H1 (cell line): Measurements from ENCODE around the gene PLEKHM3. TPM values are rescaled to one million over a fixed set of nuclear protein-coding genes. Genes with fewer than 3 reads are reported as not detected.

Source experiments
- CTCF ChIA-PET: fragments of 300-600 bp; sonication (Branson Sonifier 250); formaldehyde crosslinking; loops from one replicate; lab custom pipeline; 2021; ENCODE audit not compliant: partially characterized antibody; lab: Charles Lee
- POLR2A ChIA-PET: fragments of 300-600 bp; sonication (Branson Sonifier 250); formaldehyde crosslinking; loops from one replicate; lab custom pipeline; 2021; ENCODE audit warnings: inconsistent platforms; ENCODE audit not compliant: partially characterized antibody; lab: Charles Lee
- DNase-seq, 2 experiments: peaks; one replicate each; pipeline versions ENCODE4 v3.0.0 to v3.0.0-alpha.2; 2010 to 2022; ENCODE audit warnings: low spot score in 2 of 2, low read depth in 1 of 2, mixed read lengths in 1 of 2
- FAIRE-seq: peaks from 2 replicates; lab custom pipeline; 2011; peaks lifted over from hg19 to GRCh38; lab: Jason Lieb, UNC
- H2AFZ ChIP-seq: 2 replicates; pipeline ENCODE4 v1.8.1; 2012; ENCODE audit warnings: low read length, inconsistent platforms
- H2AK5ac ChIP-seq: 2 replicates; pipeline ENCODE4 v1.6.1; 2013; ENCODE audit warnings: low read depth, low read length
- H2BK120ac ChIP-seq: replicated peaks from 2 replicates; pipeline ENCODE3; 2013; ENCODE audit warnings: low read depth, low read length, inconsistent platforms
- H2BK12ac ChIP-seq: 2 replicates; pipeline ENCODE4 v1.6.1; 2013; ENCODE audit warnings: low read depth, low read length
- H2BK15ac ChIP-seq: 2 replicates; pipeline ENCODE4 v1.6.1; 2013; ENCODE audit warnings: low read length
- H2BK20ac ChIP-seq: 2 replicates; pipeline ENCODE4 v1.6.1; 2013; ENCODE audit warnings: low read length
- H2BK5ac ChIP-seq: 2 replicates; pipeline ENCODE4 v1.6.1; 2013; ENCODE audit warnings: low read depth, low read length
- H3K14ac ChIP-seq: 2 replicates; pipeline ENCODE4 v1.6.1; 2013; ENCODE audit warnings: inconsistent platforms; ENCODE audit not compliant: insufficient read length
- H3K18ac ChIP-seq: 2 replicates; pipeline ENCODE4 v1.6.1; 2013; ENCODE audit warnings: low read length; ENCODE audit errors: extremely low read depth
- H3K23ac ChIP-seq: 2 replicates; pipeline ENCODE4 v1.6.1; 2013; ENCODE audit warnings: inconsistent platforms; ENCODE audit not compliant: insufficient read length
- H3K23me2 ChIP-seq: 2 replicates; pipeline ENCODE4 v1.6.1; 2013; ENCODE audit warnings: low read depth, low read length
- H3K27ac ChIP-seq: 2 replicates; pipeline ENCODE4 v1.6.1; 2011; ENCODE audit warnings: low read depth, low read length, inconsistent platforms
- H3K27me3 ChIP-seq, 4 experiments: replicated peaks in 1 of 4; 1 replicate in 1 of 4; 2 replicates in 3 of 4; pipeline versions ENCODE4 v1.6.1 to v1.8.1; 2011 to 2013; ENCODE audit warnings: low read length in 3 of 4, mild to moderate bottlenecking in 3 of 4, inconsistent platforms in 2 of 4, mixed read lengths in 2 of 4, moderate library complexity in 1 of 4; ENCODE audit not compliant: control insufficient read depth in 3 of 4, insufficient read depth in 3 of 4; ENCODE audit errors: extremely low read depth in 1 of 4
- H3K36me3 ChIP-seq, 4 experiments: 2 replicates each; pipeline versions ENCODE4 v1.6.1 to v1.8.1; 2011 to 2013; ENCODE audit warnings: mild to moderate bottlenecking in 4 of 4, low read length in 3 of 4, moderate library complexity in 2 of 4, control low read depth in 1 of 4, inconsistent platforms in 1 of 4; ENCODE audit not compliant: insufficient read depth in 4 of 4, control insufficient read depth in 2 of 4
- H3K4ac ChIP-seq: replicated peaks from 2 replicates; pipeline ENCODE3; 2013; ENCODE audit warnings: low read length, low read depth, mixed read lengths, inconsistent platforms; ENCODE audit not compliant: insufficient read length
- H3K4me1 ChIP-seq, 4 experiments: replicated peaks in 1 of 4; 1 replicate in 1 of 4; 2 replicates in 3 of 4; pipeline versions ENCODE4 v1.6.1 to v1.8.1; 2011 to 2013; ENCODE audit warnings: low read length in 3 of 4, inconsistent platforms in 2 of 4, mixed read lengths in 1 of 4; ENCODE audit not compliant: insufficient read depth in 4 of 4, control insufficient read depth in 3 of 4
- H3K4me2 ChIP-seq, 2 experiments: 2 replicates each; pipeline versions ENCODE4 v1.6.1 to v1.8.1; 2011 to 2013; ENCODE audit warnings: low read depth in 2 of 2, low read length in 2 of 2, control low read depth in 1 of 2, inconsistent platforms in 1 of 2, mild to moderate bottlenecking in 1 of 2; ENCODE audit not compliant: insufficient read depth in 1 of 2
- H3K4me3 ChIP-seq, 4 experiments: fragments of 200-600, 300-600 bp in 1 of 4; sonication (generic), shearing (Covaris generic), sonication (Bioruptor Twin) in 1 of 4; 2 replicates each; pipeline versions ENCODE4 v1.5.1 to v1.8.1; 2011 to 2016; ENCODE audit warnings: low read length in 4 of 4, low read depth in 3 of 4, control low read depth in 2 of 4, inconsistent platforms in 2 of 4, mild to moderate bottlenecking in 2 of 4, mixed read lengths in 1 of 4, moderate library complexity in 1 of 4; ENCODE audit not compliant: insufficient read depth in 2 of 4; ENCODE audit errors: extremely low read depth in 1 of 4
- H3K56ac ChIP-seq: replicated peaks from 2 replicates; pipeline ENCODE3; 2013; ENCODE audit warnings: low read depth, mild to moderate bottlenecking, mixed read lengths, low read length, inconsistent platforms; ENCODE audit not compliant: insufficient read length
- H3K79me1 ChIP-seq: 2 replicates; pipeline ENCODE4 v1.6.1; 2013; ENCODE audit warnings: low read depth, low read length, control low read depth
- H3K79me2 ChIP-seq, 2 experiments: 2 replicates each; pipeline versions ENCODE4 v1.6.1 to v1.8.1; 2012 to 2013; ENCODE audit warnings: low read length in 2 of 2, mild to moderate bottlenecking in 2 of 2, inconsistent platforms in 1 of 2; ENCODE audit not compliant: insufficient read depth in 2 of 2, control insufficient read depth in 1 of 2
- H3K9ac ChIP-seq, 4 experiments: replicated peaks in 1 of 4; 1 replicate in 1 of 4; 2 replicates in 3 of 4; pipeline versions ENCODE4 v1.6.1 to v1.8.1; 2011 to 2013; ENCODE audit warnings: low read depth in 3 of 4, low read length in 3 of 4, control low read depth in 2 of 4, mild to moderate bottlenecking in 2 of 4, moderate library complexity in 2 of 4, inconsistent platforms in 1 of 4; ENCODE audit errors: extremely low read depth in 1 of 4
- H3K9me3 ChIP-seq, 2 experiments: 2 replicates each; pipeline versions ENCODE4 v1.6.1 to v1.8.1; 2012 to 2013; ENCODE audit warnings: mild to moderate bottlenecking in 2 of 2, moderate library complexity in 2 of 2, control low read depth in 1 of 2, inconsistent platforms in 1 of 2, low read depth in 1 of 2, low read length in 1 of 2, mixed read lengths in 1 of 2; ENCODE audit not compliant: insufficient read depth in 2 of 2
- H4K20me1 ChIP-seq, 2 experiments: replicated peaks in 1 of 2; 2 replicates each; pipeline versions ENCODE3 to v1.8.1; 2011 to 2013; ENCODE audit warnings: inconsistent platforms in 2 of 2, low read length in 2 of 2, mild to moderate bottlenecking in 1 of 2; ENCODE audit not compliant: insufficient read depth in 2 of 2, control insufficient read depth in 1 of 2
- H4K5ac ChIP-seq: 2 replicates; pipeline ENCODE4 v1.6.1; 2013; ENCODE audit warnings: low read length, low read depth, mixed read lengths, inconsistent platforms; ENCODE audit not compliant: insufficient read length
- H4K8ac ChIP-seq: 2 replicates; pipeline ENCODE4 v1.8.0; 2013; ENCODE audit warnings: mild to moderate bottlenecking, moderate library complexity, low read length, inconsistent platforms; ENCODE audit not compliant: insufficient read depth; ENCODE audit errors: extremely low read depth
- H4K91ac ChIP-seq: replicated peaks from 2 replicates; pipeline ENCODE3; 2013; ENCODE audit warnings: low read length, mixed read lengths, inconsistent platforms; ENCODE audit not compliant: insufficient read length
- MAX ChIP-seq: IDR thresholded peaks from 2 replicates; pipeline ENCODE4 v1.6.1; 2012; ENCODE audit warnings: inconsistent platforms
- WGBS, 2 experiments: shearing (Covaris generic) in 1 of 2; methylation state at CpG; one replicate each; pipeline versions ENCODE4 v1.1.6 to v1.1.7; 2013 to 2015; ENCODE audit warnings: low lambda C conversion rate in 2 of 2, mixed read lengths in 2 of 2, inconsistent platforms in 1 of 2, low coverage in 1 of 2, missing lambda C conversion rate in 1 of 2; ENCODE audit not compliant: insufficient replicate concordance in 2 of 2, insufficient coverage in 1 of 2, insufficient read length in 1 of 2; ENCODE audit errors: extremely low coverage in 1 of 2, missing lambda C conversion rate in 1 of 2; 5-methylcytosine and 5-hydroxymethylcytosine counted together
- polyA plus RNA-seq, 7 experiments: library from polyadenylated mRNA; depleted of rRNA in 3 of 7; stranded (reverse) in 5 of 7; unstranded in 2 of 7; fragments of >200 nt in 5 of 7; fragments of 200-250 nt in 2 of 7; gene quantifications; 1 replicate in 5 of 7; 2 replicates in 1 of 7; 4 replicates in 1 of 7; pipeline versions ENCODE4 v1.2.1 to v1.2.3, GENCODE V29; 2011 to 2013; ENCODE audit warnings: missing spikeins in 2 of 7, mixed read lengths in 2 of 7
- total RNA-seq: library from RNA; stranded (reverse); fragmentation: NEBNext Ultra II Directional; extraction: Animal tissue kit (Norgen Biotek cat#: 25700); gene quantifications from 2 replicates; pipeline ENCODE4 v1.2.1, GENCODE V29; 2021

PLEKHM3 gene
- total and polyA plus RNA-seq, 2 of the 8 experiments (the other 6 are each of a cell fraction or from before 2014, with no cell fraction given), result 2.3 to 5.8 TPM

DNA sequence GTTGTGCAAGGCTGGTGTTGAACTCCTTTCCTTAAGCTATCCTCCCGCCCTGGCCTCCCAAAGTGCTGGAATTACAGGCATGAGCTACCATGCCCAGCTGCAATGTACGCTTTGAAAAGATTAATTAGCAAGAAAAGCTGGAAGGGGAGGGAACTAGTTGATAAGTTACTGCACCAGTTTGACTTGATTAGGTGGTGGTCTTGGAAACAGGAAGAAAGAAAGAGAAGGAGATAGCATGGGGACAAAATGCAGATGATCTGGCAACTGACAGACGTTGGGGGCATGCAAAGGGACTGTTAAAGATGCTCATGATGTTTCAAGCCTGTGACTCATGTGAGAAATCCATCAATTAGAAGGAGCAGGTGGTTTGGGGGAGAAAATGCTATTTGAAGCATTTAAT lies 68.6 kb downstream of the PLEKHM3 start:
- peaks cover 2 to 4% of the 10 kb centered on the region in 2 experiments; a peak in 3 of 4 replicates for H3K9me3 ChIP-seq
- peaks cover 0 to 7% (median 2%) of the 10 kb centered on the region in 4 experiments; a peak in 4 of 7 replicates for H3K4me1 ChIP-seq
- no peak overlapping the region for H3K23ac ChIP-seq
- POLR2A ChIA-PET, result no interaction called here
- H3K56ac ChIP-seq, result no peak overlapping the region
- CTCF ChIA-PET, result interaction anchor here (1.4 to 1.9 kb wide), 2 partner anchors 10 to 20 kb away, joined by 4 to 8 read pairs; no protein-coding TSS in a partner anchor
- 0 out of 2 replicates have a peak overlapping the region, but pooled peaks have one; percentile 22 for H2BK15ac ChIP-seq
- H3K79me1 ChIP-seq, result no peaks in the 10 kb centered on the region
- no peak overlapping the region for H4K91ac ChIP-seq
- no peak overlapping the region for H3K4ac ChIP-seq
- no peak overlapping the region for H2BK5ac ChIP-seq
- H3K9ac ChIP-seq, result no peak overlapping the region
- H4K5ac ChIP-seq, result no peak overlapping the region
- H3K23me2 ChIP-seq, result no peaks in the 10 kb centered on the region
- no peak overlapping the region for H3K14ac ChIP-seq
- no peak for TF ChIP-seq MAX
- FAIRE-seq, result no peak
- no peak overlapping the region for H3K4me2 ChIP-seq
- no peak for DNase-seq
- no peak overlapping the region for H3K4me3 ChIP-seq
- H2AFZ ChIP-seq, result no peak overlapping the region
- H2BK120ac ChIP-seq, result no peak overlapping the region
- H4K8ac ChIP-seq, result no peak overlapping the region
- H2AK5ac ChIP-seq, result no peak overlapping the region
- H2BK20ac ChIP-seq, result no peak overlapping the region
- no peak overlapping the region for H2BK12ac ChIP-seq
- H3K18ac ChIP-seq, result no peak overlapping the region
- no peaks in the 10 kb centered on the region for H3K27me3 ChIP-seq
- WGBS, 2 experiments, result 88% methylated on average over 3 of the region's 3 CpGs; no CpG with 5 or more reads in 1 of the 2 experiments
- no peaks in the 10 kb centered on the region for H4K20me1 ChIP-seq
- no peaks in the 10 kb centered on the region for H3K79me2 ChIP-seq
- H3K27ac ChIP-seq, result no peak overlapping the region
- H3K36me3 ChIP-seq, result peaks cover 0 to 3% (median 0%) of the 10 kb centered on the region in 4 experiments; a peak in 2 of 8 replicates
